Uterine smooth muscle cell (primary cell): ENCODE results near the gene NPY5R. TPM values are rescaled to one million over a fixed set of nuclear protein-coding genes. Genes with fewer than 3 reads are reported as not detected.

Experiments used
- total RNA-seq: library from RNA; depleted of rRNA; stranded (reverse); fragments of >200 nt; gene quantifications from 2 replicates; pipeline ENCODE4 v1.2.3, GENCODE V29; 2014

NPY5R gene
- total RNA-seq: not detected in 2 replicates

DNA sequence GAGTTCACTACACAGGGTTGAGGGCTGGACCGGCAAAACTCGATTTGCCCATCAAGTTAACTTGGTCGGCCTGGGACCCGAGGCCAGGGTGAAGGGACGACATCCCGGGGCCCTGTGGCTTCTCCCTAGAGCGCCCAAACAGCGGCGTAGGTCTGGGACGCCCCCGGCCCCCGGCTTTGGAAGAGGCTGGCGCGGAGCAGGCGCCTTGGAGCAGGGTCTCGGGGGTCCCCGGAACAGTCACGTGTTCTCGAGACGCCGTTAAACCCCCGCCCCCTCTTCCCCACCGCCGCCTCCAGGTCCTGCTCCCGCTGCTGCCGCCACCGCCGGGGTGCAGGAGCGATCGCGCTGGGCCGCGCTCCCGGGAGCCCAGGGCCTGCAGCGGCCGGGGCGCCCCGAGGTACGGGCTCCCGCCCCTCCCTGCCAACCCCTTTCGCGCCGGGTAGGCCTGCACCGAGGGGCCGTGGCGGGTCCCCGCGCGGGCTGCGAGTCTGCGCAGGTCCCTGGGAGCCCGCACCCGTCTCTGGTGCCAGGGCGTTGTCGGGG is at the start of gene NPY5R:
NPY5R (plus strand) TSS at position 289 of the 543 bp plus-strand sequence. CDS start 6,382 bp downstream, outside the sequence.

DNA sequence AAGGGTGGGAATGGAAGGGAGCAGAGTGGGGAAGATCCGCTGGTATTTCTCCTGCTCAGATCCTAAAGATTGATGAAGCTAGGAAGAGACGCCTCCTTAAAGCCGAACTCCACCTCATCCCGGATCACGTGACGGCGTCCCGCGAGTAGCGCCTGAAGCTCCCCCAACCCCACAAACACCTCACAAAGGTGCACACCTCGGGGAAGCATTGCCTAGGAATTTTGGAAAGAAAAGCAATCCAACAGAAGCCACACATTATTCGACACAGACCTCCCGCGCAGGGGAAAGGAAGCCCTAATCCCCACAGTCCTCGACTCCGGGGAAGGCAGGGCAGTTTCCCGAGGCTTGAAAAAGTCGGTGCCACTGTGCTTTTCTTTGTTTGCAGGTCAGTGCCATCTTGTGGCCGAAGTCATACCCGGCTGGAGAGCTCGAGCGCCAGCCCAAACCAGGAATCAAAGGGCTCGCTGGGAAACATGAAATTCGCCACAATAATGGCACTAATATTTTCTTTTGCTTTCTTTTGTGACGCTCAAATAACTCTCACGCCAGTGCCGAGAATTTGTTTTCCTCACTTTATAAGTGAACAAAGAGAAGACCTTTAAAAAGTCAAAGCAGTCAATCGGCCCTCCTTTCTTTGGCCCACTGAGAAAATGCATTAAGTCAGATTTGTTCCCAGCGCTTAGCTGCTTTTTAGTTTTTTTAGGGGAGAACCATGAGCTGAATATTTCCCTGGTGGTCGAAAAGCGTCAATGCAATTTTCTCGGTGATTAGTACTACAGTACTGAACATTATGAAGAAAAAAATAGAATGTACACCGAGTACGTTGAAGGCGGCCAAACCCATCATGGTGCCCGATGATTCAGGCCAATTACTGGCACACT is 10.9 kb upstream of the NPY5R start, which contains the start of gene NPY1R:
NPY1R (minus strand) TSS at position 71 of the 881 bp plus-strand sequence. CDS start 6,042 bp downstream, outside the sequence.

Other genes with a start within 250 kb of the NPY5R start
- 9.3 and 12.5 TPM in 2 replicates for gene NAF1, start 177.0 kb upstream of the NPY5R start, total RNA-seq
- under 0.01 TPM in 2 replicates for gene NPY1R, start 11.3 kb upstream of the NPY5R start, total RNA-seq
- gene TKTL2, start 129.9 kb downstream of the NPY5R start, total RNA-seq: under 0.01 TPM in 1 of 2 replicates, not detected in the other
- gene TMA16, start 150.8 kb downstream of the NPY5R start, total RNA-seq: 38.0 and 45.4 TPM in 2 replicates